T-cell (primary cell): ENCODE data around the gene LRRFIP1. TPM values are rescaled to one million over a fixed set of nuclear protein-coding genes. Genes with fewer than 3 reads are reported as not detected.

Experiments used
- ATAC-seq, 4 experiments: fragments of 200-7000 bp in 3 of 4; fragments of 150-1000 bp in 1 of 4; cut with Tn5 transposase; replicated peaks in 1 of 4; 1 replicate in 3 of 4; 2 replicates in 1 of 4; pipeline ENCODE4 v1.10.0; 2021; ENCODE audit warnings: moderate library complexity in 3 of 4, mild to moderate bottlenecking in 2 of 4, moderate number of reproducible peaks in 1 of 4
- CTCF ChIA-PET, 2 donors: fragments of 300-600 bp; sonication (Branson Sonifier 250); formaldehyde crosslinking; loops; one replicate each; lab custom pipeline; 2022; ENCODE audit warnings: antibody characterized with exemption in 2 of 2; lab: Charles Lee
- POLR2A ChIA-PET, 2 donors: fragments of 300-600 bp; sonication (Branson Sonifier 250); formaldehyde crosslinking; loops; one replicate each; lab custom pipeline; 2022; ENCODE audit warnings: antibody characterized with exemption in 2 of 2; lab: Charles Lee
- DNase-seq, 35 experiments: peaks; one replicate each; pipeline versions ENCODE4 v3.0.0 to v3.0.0-alpha.2; 2013 to 2023
- H3K27ac ChIP-seq: one replicate; pipeline ENCODE4 v1.5.1; 2013; ENCODE audit warnings: low read length
- H3K27me3 ChIP-seq, 2 experiments: replicated peaks in 1 of 2; 1 replicate in 1 of 2; 2 replicates in 1 of 2; pipeline versions ENCODE4 v1.6.1 to v1.7.0; 2013; ENCODE audit warnings: low read length in 1 of 2, mixed read lengths in 1 of 2; ENCODE audit not compliant: control insufficient read depth in 2 of 2, insufficient read depth in 2 of 2; ENCODE audit errors: extremely low read depth in 1 of 2
- H3K36me3 ChIP-seq, 2 donors: 1 replicate in 1 of 2; 2 replicates in 1 of 2; pipeline versions ENCODE4 v1.6.1 to v1.7.0; 2013; ENCODE audit warnings: low read length in 1 of 2; ENCODE audit not compliant: control insufficient read depth in 2 of 2, insufficient read depth in 1 of 2; ENCODE audit errors: extremely low read depth in 1 of 2
- H3K4me1 ChIP-seq, 2 experiments: 1 replicate in 1 of 2; 2 replicates in 1 of 2; pipeline versions ENCODE4 v1.6.1 to v1.7.0; 2013; ENCODE audit warnings: low read length in 2 of 2, mixed read lengths in 1 of 2; ENCODE audit not compliant: insufficient read depth in 2 of 2, control insufficient read depth in 1 of 2; ENCODE audit errors: extremely low read depth in 1 of 2
- H3K4me3 ChIP-seq, 2 donors: 1 replicate in 1 of 2; 2 replicates in 1 of 2; pipeline versions ENCODE4 v1.5.1 to v1.7.0; 2013; ENCODE audit warnings: mild to moderate bottlenecking in 2 of 2, low read length in 1 of 2, moderate library complexity in 1 of 2; ENCODE audit not compliant: control insufficient read depth in 1 of 2; ENCODE audit errors: extremely low read depth in 1 of 2
- H3K9me3 ChIP-seq: 2 replicates; pipeline ENCODE4 v1.7.0; 2013
- H3K27ac Mint-ChIP-seq, 2 donors: one replicate each; pipeline ENCODE4 v1.8.0; 2020 to 2021; ENCODE audit warnings: mild to moderate bottlenecking in 2 of 2, mixed read lengths in 2 of 2
- H3K27me3 Mint-ChIP-seq, 2 donors: one replicate each; pipeline ENCODE4 v1.8.0; 2021 to 2022; ENCODE audit warnings: mixed read lengths in 2 of 2
- H3K36me3 Mint-ChIP-seq: one replicate; pipeline ENCODE4 v1.8.0; 2021; ENCODE audit warnings: mixed read lengths
- H3K4me1 Mint-ChIP-seq, 3 donors: one replicate each; pipeline ENCODE4 v1.8.0; 2020 to 2022; ENCODE audit warnings: mixed read lengths in 3 of 3, mild to moderate bottlenecking in 1 of 3
- H3K4me3 Mint-ChIP-seq, 3 donors: one replicate each; pipeline ENCODE4 v1.8.0; 2020 to 2022; ENCODE audit warnings: mild to moderate bottlenecking in 3 of 3, mixed read lengths in 3 of 3, moderate library complexity in 3 of 3
- H3K9me3 Mint-ChIP-seq, 3 donors: one replicate each; pipeline ENCODE4 v1.8.0; 2020 to 2022; ENCODE audit warnings: mixed read lengths in 3 of 3
- WGBS: methylation state at CpG from one replicate; pipeline ENCODE4 v1.1.5; 2013; ENCODE audit warnings: missing lambda C conversion rate; ENCODE audit not compliant: insufficient coverage; 5-methylcytosine and 5-hydroxymethylcytosine counted together
- total RNA-seq, 35 experiments: library from RNA in 6 of 35; stranded (reverse) in 6 of 35; fragments of 120-200 nt in 1 of 35; gene quantifications; one replicate each; pipeline versions ENCODE4 v1.2.1 to v1.2.4 and lab custom pipeline; 2013 to 2026

Gene LRRFIP1
- total RNA-seq, 5 donors from 2014 or later (not counting 1 experiment from before 2014, with no cell fraction given): 105 to 170 (median 128) TPM

GRCh38 chr2:237672731-237673129, 45.3 kb downstream of the LRRFIP1 start:
- no peaks in the 10 kb centered on the region for H3K36me3 ChIP-seq
- H3K27ac ChIP-seq: peak overlapping the region; percentile 99
- WGBS: 0% methylated on average over 1 of the region's 8 CpGs
- no peaks in the 10 kb centered on the region for H3K36me3 Mint-ChIP-seq
- H3K9me3 Mint-ChIP-seq: no peaks in the 10 kb centered on the region
- CTCF ChIA-PET: interaction anchor here (0.8 to 7.1 kb wide), 17 partner anchors 8 to 588 kb away, joined by 3 to 112 read pairs (median 4); no protein-coding TSS in a partner anchor
- H3K27me3 ChIP-seq: peaks cover 0 to 20% of the 10 kb centered on the region in 2 experiments
- ATAC-seq (no peak), DNase-seq (peak in 1 of 35 experiments; percentile 31)
- POLR2A ChIA-PET: interaction anchor here (0.6 to 5.6 kb wide), 14 partner anchors 10 to 72 kb away, joined by 3 to 152 read pairs (median 9); no protein-coding TSS in a partner anchor
- H3K4me3 ChIP-seq: peak overlapping the region; percentile 58 to 76
- H3K4me1 Mint-ChIP-seq: peaks cover 47 to 60% (median 50%) of the 10 kb centered on the region in 3 donors
- H3K4me3 Mint-ChIP-seq: peak overlapping the region; percentile 81 to 86 (median 82)
- peaks cover 42 to 48% of the 10 kb centered on the region in 2 experiments for H3K4me1 ChIP-seq
- peak overlapping the region; percentile 93 to 98 for H3K27ac Mint-ChIP-seq
- peaks cover 0 to 12% of the 10 kb centered on the region in 2 donors for H3K27me3 Mint-ChIP-seq
- no peaks in the 10 kb centered on the region for H3K9me3 ChIP-seq

- WGBS: 0% methylated on average over 25 of the region's 39 CpGs
Measured at GRCh38 chr2:237673130-237674001, 46.0 kb downstream of the LRRFIP1 start.

GRCh38 chr2:237674731-237675276, 47.4 kb downstream of the LRRFIP1 start:
- Histone ChIP-seq H3K9me3 (no peaks in the 10 kb centered on the region), H3K4me3 (peak overlapping the region; percentile 58 to 76), H3K27me3 (peaks cover 0 to 7% of the 10 kb centered on the region in 2 experiments), H3K27ac (peak overlapping the region; percentile 99), H3K4me1 (peaks cover 45 to 48% of the 10 kb centered on the region in 2 experiments), H3K36me3 (no peaks in the 10 kb centered on the region)
- Mint-ChIP-seq H3K4me3 (peak overlapping the region; percentile 81 to 86 (median 82)), H3K9me3 (no peaks in the 10 kb centered on the region), H3K4me1 (peaks cover 48 to 66% (median 50%) of the 10 kb centered on the region in 3 donors), H3K27me3 (no peaks in the 10 kb centered on the region), H3K36me3 (no peaks in the 10 kb centered on the region), H3K27ac (peak overlapping the region; percentile 93 to 98)
- ATAC-seq (peak; percentile 64 to 76 (median 68)), DNase-seq (peak; percentile 52 to 94 (median 88))
- ChIA-PET CTCF (interaction anchor here (0.9 to 7.1 kb wide), 6 partner anchors 14 to 71 kb away, joined by 3 to 112 read pairs (median 65); no protein-coding TSS in a partner anchor), POLR2A (interaction anchor here (0.6 to 5.6 kb wide), 14 partner anchors 9 to 71 kb away, joined by 3 to 152 read pairs (median 8); no protein-coding TSS in a partner anchor)
- 0% methylated on average over 12 of the region's 17 CpGs for WGBS

More at GRCh38 chr2:237673130-237674001, 46.0 kb downstream of the LRRFIP1 start:
- Histone ChIP-seq H3K4me3 (peak overlapping the region; percentile 58 to 76), H3K36me3 (no peaks in the 10 kb centered on the region), H3K27me3 (peaks cover 0 to 14% of the 10 kb centered on the region in 2 experiments), H3K4me1 (peaks cover 45 to 48% of the 10 kb centered on the region in 2 experiments), H3K27ac (peak overlapping the region; percentile 99), H3K9me3 (no peaks in the 10 kb centered on the region)
- Mint-ChIP-seq H3K27ac (peak overlapping the region; percentile 93 to 98), H3K9me3 (no peaks in the 10 kb centered on the region), H3K4me1 (peaks cover 48 to 64% (median 50%) of the 10 kb centered on the region in 3 donors), H3K36me3 (no peaks in the 10 kb centered on the region), H3K4me3 (peak overlapping the region; percentile 81 to 86 (median 82)), H3K27me3 (peaks cover 0 to 5% of the 10 kb centered on the region in 2 donors)
- ChIA-PET POLR2A (interaction anchor here (0.6 to 5.6 kb wide), 18 partner anchors 10 to 72 kb away, joined by 3 to 152 read pairs (median 8); no protein-coding TSS in a partner anchor), CTCF (interaction anchor here (0.5 to 7.1 kb wide), 23 partner anchors 8 to 590 kb away, joined by 3 to 112 read pairs (median 5); no protein-coding TSS in a partner anchor)
- DNase-seq: peak; percentile 51 to 97 (median 94)
- peak; percentile 79 to 82 (median 80) for ATAC-seq

GRCh38 chr2:237675316-237675715, 47.9 kb downstream of the LRRFIP1 start:
- ATAC-seq (no peak), DNase-seq (peak in 1 of 35 experiments; percentile 54)
- no peaks in the 10 kb centered on the region for H3K27me3 Mint-ChIP-seq
- H3K4me1 Mint-ChIP-seq: peaks cover 48 to 66% (median 50%) of the 10 kb centered on the region in 3 donors
- Histone ChIP-seq H3K4me1 (peaks cover 45 to 48% of the 10 kb centered on the region in 2 experiments), H3K9me3 (no peaks in the 10 kb centered on the region), H3K27me3 (peaks cover 0 to 5% of the 10 kb centered on the region in 2 experiments), H3K36me3 (no peaks in the 10 kb centered on the region), H3K4me3 (peak overlapping the region; percentile 58 to 76), H3K27ac (peak overlapping the region; percentile 99)
- H3K4me3 Mint-ChIP-seq: peak overlapping the region; percentile 81 to 86 (median 82)
- WGBS: no CpG with 5 or more reads among the region's 5 CpGs
- ChIA-PET CTCF (interaction anchor here (1.0 to 7.1 kb wide), 4 partner anchors 13 to 70 kb away, joined by 3 to 112 read pairs (median 94); no protein-coding TSS in a partner anchor), POLR2A (interaction anchor here (0.7 to 5.6 kb wide), 10 partner anchors 13 to 72 kb away, joined by 3 to 152 read pairs (median 13); no protein-coding TSS in a partner anchor)
- peak overlapping the region; percentile 93 to 98 for H3K27ac Mint-ChIP-seq
- H3K9me3 Mint-ChIP-seq: no peaks in the 10 kb centered on the region
- no peaks in the 10 kb centered on the region for H3K36me3 Mint-ChIP-seq

GRCh38 chr2:237680702-237681478, 53.5 kb downstream of the LRRFIP1 start:
- H3K27me3 ChIP-seq: no peaks in the 10 kb centered on the region
- no peaks in the 10 kb centered on the region for H3K36me3 Mint-ChIP-seq
- ATAC-seq: no peak
- CTCF ChIA-PET: no interaction called here
- no peak overlapping the region for H3K4me3 ChIP-seq
- H3K36me3 ChIP-seq: peaks cover 0 to 7% of the 10 kb centered on the region in 2 donors
- 100% methylated on average over 2 of the region's 8 CpGs for WGBS
- H3K4me1 ChIP-seq: peaks cover 18 to 20% of the 10 kb centered on the region in 2 experiments
- H3K27ac Mint-ChIP-seq: no peak overlapping the region
- H3K4me3 Mint-ChIP-seq: no peak overlapping the region
- no peaks in the 10 kb centered on the region for H3K9me3 Mint-ChIP-seq
- no peaks in the 10 kb centered on the region for H3K27me3 Mint-ChIP-seq
- POLR2A ChIA-PET: no interaction called here
- H3K27ac ChIP-seq: no peak overlapping the region
- no peaks in the 10 kb centered on the region for H3K9me3 ChIP-seq
- H3K4me1 Mint-ChIP-seq: peaks cover 19 to 31% (median 24%) of the 10 kb centered on the region in 3 donors
- DNase-seq: no peak
